ENCODE measurements around the gene FBXL16. TPM values are rescaled to one million over a fixed set of nuclear protein-coding genes. Genes with fewer than 3 reads are reported as not detected.

FBXL16 gene
- total and polyA plus RNA-seq, 11 donors, result 0.03 to 1.00 (median 0.59) TPM; not detected in 6

GRCh38 chr16:673399-673991 lies 32.1 kb downstream of the FBXL16 start:
- TF ChIP-seq POLR2A (IDR thresholded peaks at IDR 0.05) (no peak), CTCF (IDR thresholded peaks at IDR 0.05) (no peak)
- Histone ChIP-seq H3K27me3 (no peaks in the 10 kb centered on the region), H3K4me3 (no peak overlapping the region), H3K4me1 (peaks cover 3 to 36% (median 19%) of the 10 kb centered on the region in 12 donors), H3K27ac (no peak overlapping the region), H3K9me3 (no peaks in the 10 kb centered on the region), H3K36me3 (peaks cover 0 to 53% (median 47%) of the 10 kb centered on the region in 9 donors)
- intact Hi-C loops (cut with DNase I), result no loop called here
- ATAC-seq, result no peak
- WGBS, 4 donors, result 90 to 98% (median 92%) methylated on average over 7 to 18 of the region's 18 CpGs
- no peak for DNase-seq

GRCh38 chr16:672851-673250 lies 32.8 kb downstream of the FBXL16 start:
- 91 to 94% (median 92%) methylated on average over 17 to 21 of the region's 21 CpGs for WGBS, 4 donors
- H3K4me1 ChIP-seq, result peaks cover 3 to 37% (median 20%) of the 10 kb centered on the region in 12 donors
- no peak for TF ChIP-seq CTCF (IDR thresholded peaks at IDR 0.05)
- TF ChIP-seq POLR2A (IDR thresholded peaks at IDR 0.05), result no peak
- H3K36me3 ChIP-seq, result peaks cover 0 to 53% (median 47%) of the 10 kb centered on the region in 9 donors
- no peak for ATAC-seq
- H3K27me3 ChIP-seq, result no peaks in the 10 kb centered on the region
- no peak overlapping the region for H3K4me3 ChIP-seq
- intact Hi-C loops (cut with DNase I), result no loop called here
- no peak overlapping the region for H3K27ac ChIP-seq
- H3K9me3 ChIP-seq, result no peaks in the 10 kb centered on the region
- no peak for DNase-seq

DNA sequence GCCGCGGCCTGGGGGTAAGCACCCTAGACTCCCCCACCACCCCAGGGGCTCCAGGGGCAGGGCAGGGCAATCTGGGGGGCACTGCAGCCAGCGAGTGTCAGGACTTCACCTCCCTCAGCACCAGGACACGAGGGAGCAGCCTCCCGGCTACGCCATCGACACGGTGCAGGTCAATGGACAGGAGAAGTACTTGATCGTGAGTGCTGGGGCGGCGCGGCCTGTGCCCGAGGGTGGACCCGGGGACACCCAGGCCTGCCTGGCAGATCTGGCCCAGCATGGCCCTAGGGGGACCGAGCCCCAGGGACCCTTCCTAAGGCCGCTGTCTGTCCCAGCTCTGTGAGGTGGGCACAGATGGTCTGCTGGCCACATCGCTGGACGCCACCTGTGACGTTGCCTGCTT lies 33.2 kb downstream of the FBXL16 start:
- H3K9me3 ChIP-seq, result no peaks in the 10 kb centered on the region
- H3K4me1 ChIP-seq, result peaks cover 4 to 40% (median 24%) of the 10 kb centered on the region in 12 donors
- no peak overlapping the region for H3K4me3 ChIP-seq
- intact Hi-C loops (cut with DNase I), result no loop called here
- no peak overlapping the region for H3K27ac ChIP-seq
- WGBS, 4 donors, result 89 to 94% (median 91%) methylated on average over 17 to 19 of the region's 19 CpGs
- ATAC-seq, result no peak
- no peak for DNase-seq
- peaks cover 0 to 53% (median 47%) of the 10 kb centered on the region in 9 donors for H3K36me3 ChIP-seq
- TF ChIP-seq POLR2A (IDR thresholded peaks at IDR 0.05) (no peak), CTCF (IDR thresholded peaks at IDR 0.05) (no peak)
- H3K27me3 ChIP-seq, result no peaks in the 10 kb centered on the region

DNA sequence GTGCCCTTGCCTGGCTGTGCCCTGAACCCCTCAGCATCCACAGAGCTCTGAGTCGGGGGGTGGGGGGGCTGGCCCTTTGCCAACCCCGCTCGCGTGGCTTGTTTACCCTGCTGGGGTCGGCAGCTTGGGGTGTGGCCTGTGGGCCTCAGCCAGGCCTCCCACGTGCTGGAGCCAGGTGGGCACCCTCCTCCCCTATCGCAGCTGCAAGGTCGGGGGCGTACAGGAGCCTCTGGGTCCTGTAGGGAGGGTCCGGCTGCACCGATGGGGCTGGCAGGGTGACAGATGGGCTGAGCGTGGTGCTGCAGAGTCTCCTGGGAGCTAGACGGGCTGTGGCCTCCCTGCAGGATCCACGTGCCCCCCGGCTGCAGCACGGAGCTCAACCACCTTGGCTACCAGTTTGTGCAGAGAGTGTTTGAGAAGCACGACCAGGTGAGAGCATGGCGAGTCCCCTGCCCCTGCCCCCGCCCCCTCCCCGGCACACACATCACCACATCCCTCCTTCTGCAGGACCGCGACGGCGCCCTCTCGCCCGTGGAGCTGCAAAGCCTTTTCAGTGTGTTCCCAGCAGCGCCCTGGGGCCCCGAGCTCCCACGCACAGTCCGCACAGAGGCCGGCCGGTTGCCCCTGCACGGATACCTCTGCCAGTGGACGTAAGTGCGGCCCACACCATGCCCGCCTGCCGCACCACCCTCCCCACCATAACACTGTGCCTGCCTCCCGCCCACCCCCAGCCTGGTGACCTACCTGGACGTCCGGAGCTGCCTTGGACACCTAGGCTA lies 34.1 kb downstream of the FBXL16 start:
- ATAC-seq, result no peak
- Histone ChIP-seq H3K9me3 (no peaks in the 10 kb centered on the region), H3K4me3 (no peak overlapping the region), H3K27me3 (no peaks in the 10 kb centered on the region), H3K27ac (no peak overlapping the region), H3K4me1 (peaks cover 6 to 43% (median 27%) of the 10 kb centered on the region in 12 donors), H3K36me3 (peaks cover 0 to 53% (median 47%) of the 10 kb centered on the region in 9 donors)
- 80 to 91% (median 86%) methylated on average over 27 to 40 of the region's 40 CpGs for WGBS, 4 donors
- intact Hi-C loops (cut with DNase I), result no loop called here
- TF ChIP-seq POLR2A (IDR thresholded peaks at IDR 0.05) (no peak), CTCF (IDR thresholded peaks at IDR 0.05) (no peak)
- no peak for DNase-seq
